Measurements from ENCODE around the gene PRC1. TPM values are rescaled to one million over a fixed set of nuclear protein-coding genes. Genes with fewer than 3 reads are reported as not detected.

Gene PRC1
- total RNA-seq, 4 donors from 2014 or later: 8.1 to 58.0 (median 23.7) TPM

- 73 to 98% methylated on average over 2 to 3 of the region's 3 CpGs for WGBS, 2 donors (ENCODE audit: low coverage in 1 of 2)
- H3K27ac ChIP-seq: no peak overlapping the region
Observed at GRCh38 chr15:91001209-91001608, 6.9 kb upstream of the PRC1 start.

GRCh38 chr15:90998737-90999136 is 4.4 kb upstream of the PRC1 start:
- in situ Hi-C loops (cut with MboI; ENCODE audit: low pct_ligation_motif_present in 1 of 4, low pct_unique_long_range_greater_than_20kb in 1 of 4, low sequenced_read_pairs in 3 of 4): no loop called here
- Histone ChIP-seq H3K4me3 (no peak overlapping the region), H3K27ac (no peak overlapping the region), H3K36me3 (peaks cover 0 to 28% (median 8%) of the 10 kb centered on the region in 4 donors), H3K9me3 (no peaks in the 10 kb centered on the region), H3K4me1 (peaks cover 0 to 12% (median 8%) of the 10 kb centered on the region in 4 donors), H3K27me3 (no peaks in the 10 kb centered on the region)
- no peak for DNase-seq
- no peak for TF ChIP-seq POLR2A (IDR thresholded peaks at IDR 0.05)
- no peak for TF ChIP-seq POLR2AphosphoS5 (IDR thresholded peaks at IDR 0.05)
- TF ChIP-seq EP300 (IDR thresholded peaks at IDR 0.05; ENCODE audit: low read depth): no peak
- TF ChIP-seq, protein P1, sequence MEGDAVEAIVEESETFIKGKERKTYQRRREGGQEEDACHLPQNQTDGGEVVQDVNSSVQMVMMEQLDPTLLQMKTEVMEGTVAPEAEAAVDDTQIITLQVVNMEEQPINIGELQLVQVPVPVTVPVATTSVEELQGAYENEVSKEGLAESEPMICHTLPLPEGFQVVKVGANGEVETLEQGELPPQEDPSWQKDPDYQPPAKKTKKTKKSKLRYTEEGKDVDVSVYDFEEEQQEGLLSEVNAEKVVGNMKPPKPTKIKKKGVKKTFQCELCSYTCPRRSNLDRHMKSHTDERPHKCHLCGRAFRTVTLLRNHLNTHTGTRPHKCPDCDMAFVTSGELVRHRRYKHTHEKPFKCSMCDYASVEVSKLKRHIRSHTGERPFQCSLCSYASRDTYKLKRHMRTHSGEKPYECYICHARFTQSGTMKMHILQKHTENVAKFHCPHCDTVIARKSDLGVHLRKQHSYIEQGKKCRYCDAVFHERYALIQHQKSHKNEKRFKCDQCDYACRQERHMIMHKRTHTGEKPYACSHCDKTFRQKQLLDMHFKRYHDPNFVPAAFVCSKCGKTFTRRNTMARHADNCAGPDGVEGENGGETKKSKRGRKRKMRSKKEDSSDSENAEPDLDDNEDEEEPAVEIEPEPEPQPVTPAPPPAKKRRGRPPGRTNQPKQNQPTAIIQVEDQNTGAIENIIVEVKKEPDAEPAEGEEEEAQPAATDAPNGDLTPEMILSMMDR (IDR thresholded peaks at IDR 0.05): no peak
- intact Hi-C loops (cut with DNase I; ENCODE audit: low total_unique reads): no loop called here
- 73 to 92% methylated on average over 2 to 8 of the region's 8 CpGs for WGBS, 2 donors (ENCODE audit: low coverage in 1 of 2)

More at GRCh38 chr15:91001209-91001608, 6.9 kb upstream of the PRC1 start:
- no peak overlapping the region for H3K4me3 ChIP-seq
- no peak for TF ChIP-seq POLR2AphosphoS5 (IDR thresholded peaks at IDR 0.05)
- TF ChIP-seq, protein P1 (IDR thresholded peaks at IDR 0.05): no peak
- no peak for TF ChIP-seq EP300 (IDR thresholded peaks at IDR 0.05; ENCODE audit: low read depth)
- TF ChIP-seq POLR2A (IDR thresholded peaks at IDR 0.05): no peak
- H3K36me3 ChIP-seq: peaks cover 0 to 50% (median 16%) of the 10 kb centered on the region in 4 donors
- no peaks in the 10 kb centered on the region for H3K9me3 ChIP-seq
- no peaks in the 10 kb centered on the region for H3K27me3 ChIP-seq
- no peaks in the 10 kb centered on the region for H3K4me1 ChIP-seq
- in situ Hi-C loops (cut with MboI; ENCODE audit: low pct_ligation_motif_present in 1 of 4, low pct_unique_long_range_greater_than_20kb in 1 of 4, low sequenced_read_pairs in 3 of 4) (no loop called here), intact Hi-C loops (cut with DNase I; ENCODE audit: low total_unique reads) (no loop called here)
- no peak for DNase-seq

- no peak for DNase-seq
- Histone ChIP-seq H3K4me1 (peaks cover 0 to 16% (median 12%) of the 10 kb centered on the region in 4 donors), H3K27ac (peak overlapping the region; percentile 88 to 93 (median 90)), H3K36me3 (no peaks in the 10 kb centered on the region), H3K9me3 (no peaks in the 10 kb centered on the region), H3K4me3 (peak overlapping the region; percentile 62 to 100 (median 82)), H3K27me3 (no peaks in the 10 kb centered on the region)
- TF ChIP-seq POLR2A (IDR thresholded peaks at IDR 0.05) (no peak), EP300 (IDR thresholded peaks at IDR 0.05; ENCODE audit: low read depth) (no peak), POLR2AphosphoS5 (IDR thresholded peaks at IDR 0.05) (no peak)
- TF ChIP-seq, protein P1 (IDR thresholded peaks at IDR 0.05): no peak
- intact Hi-C loops (cut with DNase I; ENCODE audit: low total_unique reads): no loop called here
- in situ Hi-C loops (cut with MboI; ENCODE audit: low pct_ligation_motif_present in 1 of 4, low pct_unique_long_range_greater_than_20kb in 1 of 4, low sequenced_read_pairs in 3 of 4): no loop called here
- WGBS, 2 donors (ENCODE audit: low coverage in 1 of 2): 1% methylated on average over 48 of the region's 50 CpGs; no CpG with 5 or more reads in 1 of the 2 donors
Observed at GRCh38 chr15:90994059-90994416, 297 bp downstream of the PRC1 start.

GRCh38 chr15:90991587-90992285 is 2.6 kb downstream of the PRC1 start:
- Histone ChIP-seq H3K4me1 (peaks cover 4 to 27% (median 12%) of the 10 kb centered on the region in 4 donors), H3K27me3 (no peaks in the 10 kb centered on the region), H3K27ac (no peak overlapping the region), H3K9me3 (no peaks in the 10 kb centered on the region), H3K36me3 (no peaks in the 10 kb centered on the region), H3K4me3 (no peak overlapping the region)
- WGBS, 2 donors (ENCODE audit: low coverage in 1 of 2): 87 to 94% methylated on average over 6 of the region's 6 CpGs
- intact Hi-C loops (cut with DNase I; ENCODE audit: low total_unique reads) (no loop called here), in situ Hi-C loops (cut with MboI; ENCODE audit: low pct_ligation_motif_present in 1 of 4, low pct_unique_long_range_greater_than_20kb in 1 of 4, low sequenced_read_pairs in 3 of 4) (no loop called here)
- TF ChIP-seq, protein P1 (IDR thresholded peaks at IDR 0.05): no peak
- TF ChIP-seq POLR2AphosphoS5 (IDR thresholded peaks at IDR 0.05): no peak
- TF ChIP-seq POLR2A (IDR thresholded peaks at IDR 0.05): no peak
- no peak for TF ChIP-seq EP300 (IDR thresholded peaks at IDR 0.05; ENCODE audit: low read depth)
- DNase-seq: no peak

All from transverse colon (tissue), 4 donors.